ENCODE results near the gene PARP8. TPM values are rescaled to one million over a fixed set of nuclear protein-coding genes. Genes with fewer than 3 reads are reported as not detected.

The PARP8 gene
- total and polyA plus RNA-seq, 2 of the 8 experiments (the other 6 are each of a cell fraction or from before 2014, with no cell fraction given), result 16.6 to 30.6 TPM

DNA sequence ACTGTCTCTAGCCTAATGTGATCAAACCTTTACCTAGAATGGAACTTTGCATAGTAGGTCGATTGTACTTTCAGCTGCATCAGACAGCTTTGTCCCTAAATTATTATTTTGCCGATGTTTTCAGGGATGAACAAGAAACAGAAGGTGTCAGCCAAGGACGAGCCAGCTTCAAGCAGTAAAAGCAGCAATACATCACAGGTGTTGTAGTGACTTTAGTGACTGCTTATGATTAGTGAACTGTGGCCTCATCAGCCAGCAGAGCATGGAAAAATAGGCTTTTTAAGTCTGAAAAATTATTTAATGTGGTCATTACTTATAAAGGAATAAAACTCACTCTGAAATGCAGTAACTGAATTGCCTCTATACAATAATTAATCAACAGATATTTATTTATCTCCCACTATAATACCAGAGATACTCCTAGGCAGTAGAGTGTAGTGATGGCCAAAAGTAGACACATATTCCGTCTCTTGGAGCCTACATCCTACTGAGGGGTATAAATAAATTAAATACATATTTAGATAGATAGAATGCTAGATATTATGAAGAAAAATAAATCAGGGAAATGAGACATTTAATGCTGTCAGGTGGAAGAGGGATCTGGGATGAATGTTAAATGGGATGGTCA is 166.3 kb downstream of the PARP8 start:
- no peaks in the 10 kb centered on the region for H4K20me1 ChIP-seq (replicated peaks in 1 of 2; ENCODE audit: control insufficient read depth in 1 of 2, insufficient read depth in 2 of 2, low read length in 2 of 2)
- no peak overlapping the region for H2BK15ac ChIP-seq (ENCODE audit: low read length)
- H3K4me1 ChIP-seq (replicated peaks in 1 of 4; ENCODE audit: control insufficient read depth in 3 of 4, insufficient read depth in 4 of 4, low read length in 3 of 4), result no peaks in the 10 kb centered on the region
- ChIA-PET CTCF (ENCODE audit: partially characterized antibody) (no interaction called here), POLR2A (ENCODE audit: partially characterized antibody) (no interaction called here)
- H3K14ac ChIP-seq (ENCODE audit: insufficient read length), result no peak overlapping the region
- no peak overlapping the region for H2BK5ac ChIP-seq (ENCODE audit: low read depth, low read length)
- no peaks in the 10 kb centered on the region for H3K9me3 ChIP-seq (ENCODE audit: insufficient read depth in 2 of 2, low read depth in 1 of 2, low read length in 1 of 2)
- no peak overlapping the region for H2BK120ac ChIP-seq (replicated peaks; ENCODE audit: low read depth, low read length)
- H3K56ac ChIP-seq (replicated peaks; ENCODE audit: insufficient read length, low read depth, low read length), result no peak overlapping the region
- H3K27ac ChIP-seq (ENCODE audit: low read depth, low read length), result no peak overlapping the region
- H4K91ac ChIP-seq (replicated peaks; ENCODE audit: insufficient read length, low read length), result no peak overlapping the region
- no peak overlapping the region for H4K5ac ChIP-seq (ENCODE audit: insufficient read length, low read depth, low read length)
- DNase-seq (ENCODE audit: low read depth in 1 of 2, low spot score in 2 of 2), result no peak
- no peak overlapping the region for H3K23ac ChIP-seq (ENCODE audit: insufficient read length)
- no peak overlapping the region for H3K4me3 ChIP-seq (ENCODE audit: extremely low read depth in 1 of 4, insufficient read depth in 2 of 4, low read depth in 3 of 4, low read length in 4 of 4)
- no peak overlapping the region for H3K4ac ChIP-seq (replicated peaks; ENCODE audit: insufficient read length, low read depth, low read length)
- no peak overlapping the region for H3K4me2 ChIP-seq (ENCODE audit: insufficient read depth in 1 of 2, low read depth in 2 of 2, low read length in 2 of 2)
- no peak overlapping the region for H2BK12ac ChIP-seq (ENCODE audit: low read depth, low read length)
- no peak overlapping the region for H2AFZ ChIP-seq (ENCODE audit: low read length)
- no peaks in the 10 kb centered on the region for H3K79me1 ChIP-seq (ENCODE audit: low read depth, low read length)
- no peak overlapping the region for H3K9ac ChIP-seq (replicated peaks in 1 of 4; ENCODE audit: extremely low read depth in 1 of 4, low read depth in 3 of 4, low read length in 3 of 4)
- no peaks in the 10 kb centered on the region for H3K79me2 ChIP-seq (ENCODE audit: control insufficient read depth in 1 of 2, insufficient read depth in 2 of 2, low read length in 2 of 2)
- TF ChIP-seq CTBP2 (IDR thresholded peaks at IDR 0.05; ENCODE audit: borderline replicate concordance, insufficient read depth, insufficient read length, low read length) (no peak), BACH1 (IDR thresholded peaks at IDR 0.05; ENCODE audit: low read length) (no peak), CHD1 (IDR thresholded peaks at IDR 0.05; ENCODE audit: low read depth, low read length) (no peak), YY1 (IDR thresholded peaks at IDR 0.05; ENCODE audit: low read depth, low read length) (no peak), TAF1 (IDR thresholded peaks at IDR 0.05; ENCODE audit: low read depth, low read length) (no peak), GABPA (IDR thresholded peaks at IDR 0.05; ENCODE audit: borderline replicate concordance, insufficient read depth, low read length) (no peak), RBBP5 (IDR thresholded peaks at IDR 0.05; ENCODE audit: borderline replicate concordance, low read depth, low read length) (no peak), SAP30 (IDR thresholded peaks at IDR 0.05; ENCODE audit: insufficient read depth, insufficient replicate concordance, low read length) (no peak), POLR2A (IDR thresholded peaks at IDR 0.05; ENCODE audit: control extremely low read depth in 1 of 2, low read depth in 2 of 2, low read length in 2 of 2) (no peak), ASH2L (IDR thresholded peaks at IDR 0.05; ENCODE audit: low read length) (no peak), RAD21 (IDR thresholded peaks at IDR 0.05 in 1 of 2, conservative IDR thresholded peaks at IDR 0.05 in 1 of 2; ENCODE audit: low read depth in 2 of 2, low read length in 2 of 2) (no peak)
- H3K18ac ChIP-seq (ENCODE audit: extremely low read depth, low read length), result no peak overlapping the region
- H4K8ac ChIP-seq (ENCODE audit: extremely low read depth, insufficient read depth, low read length), result no peak overlapping the region
- H3K23me2 ChIP-seq (ENCODE audit: low read depth, low read length), result no peaks in the 10 kb centered on the region
- FAIRE-seq, result no peak
- H3K36me3 ChIP-seq (ENCODE audit: control insufficient read depth in 2 of 4, insufficient read depth in 4 of 4, low read length in 3 of 4), result peaks cover 0 to 14% (median 7%) of the 10 kb centered on the region in 4 experiments; a peak in 4 of 8 replicates
- H2BK20ac ChIP-seq (ENCODE audit: low read length), result no peak overlapping the region
- H2AK5ac ChIP-seq (ENCODE audit: low read depth, low read length), result no peak overlapping the region
- WGBS, 2 experiments (ENCODE audit: extremely low coverage in 1 of 2, insufficient coverage in 1 of 2, insufficient read length in 1 of 2, insufficient replicate concordance in 2 of 2, low coverage in 1 of 2, low lambda C conversion rate in 2 of 2, missing lambda C conversion rate in 1 of 2), result 92% methylated on average over 4 of the region's 4 CpGs; no CpG with 5 or more reads in 1 of the 2 experiments
- peaks cover 0 to 3% (median 0%) of the 10 kb centered on the region in 4 experiments; a peak in 1 of 7 replicates for H3K27me3 ChIP-seq (replicated peaks in 1 of 4; ENCODE audit: control insufficient read depth in 3 of 4, extremely low read depth in 1 of 4, insufficient read depth in 3 of 4, low read length in 3 of 4)

Measured in H1 (cell line).